ENCODE results near the gene MYADML2.

GRCh38 chr17:81928544-81929252, 18.3 kb downstream of the MYADML2 start:
- TF ChIP-seq ZNF565 (CRISPR knock-in tag; conservative IDR thresholded peaks at IDR 0.05; ENCODE audit: low read depth) (no peak), CREB5 (CRISPR knock-in tag; IDR thresholded peaks at IDR 0.05; ENCODE audit: low read depth) (no peak), TSHZ2 (CRISPR knock-in tag; IDR thresholded peaks at IDR 0.05) (no peak), PPARA (CRISPR knock-in tag; IDR thresholded peaks at IDR 0.05; ENCODE audit: borderline replicate concordance) (no peak), POU6F1 (CRISPR knock-in tag; IDR thresholded peaks at IDR 0.05; ENCODE audit: borderline replicate concordance, low read depth) (no peak), TOX (CRISPR knock-in tag; IDR thresholded peaks at IDR 0.05; ENCODE audit: borderline replicate concordance) (no peak), TCF4 (CRISPR knock-in tag; IDR thresholded peaks at IDR 0.05; ENCODE audit: borderline replicate concordance) (no peak), RARB (CRISPR knock-in tag; IDR thresholded peaks at IDR 0.05) (no peak), ZC3H10 (CRISPR knock-in tag; IDR thresholded peaks at IDR 0.05) (no peak), BACH2 (CRISPR knock-in tag; IDR thresholded peaks at IDR 0.05; ENCODE audit: borderline replicate concordance) (no peak), SNAI2 (CRISPR knock-in tag; IDR thresholded peaks at IDR 0.05) (no peak), ZNF8 (CRISPR knock-in tag; IDR thresholded peaks at IDR 0.05) (no peak), PATZ1 (CRISPR knock-in tag; IDR thresholded peaks at IDR 0.05; ENCODE audit: borderline replicate concordance) (no peak), ISL1 (CRISPR knock-in tag; IDR thresholded peaks at IDR 0.05) (no peak)

Data from SK-N-SH treated with all-trans-retinoic acid at 6 μM for 48 hours (cell line).